ENCODE data around the gene DNAJC5.
A peak's percentile ranks its signal among the peaks of the same experiment; 100 is the strongest.
"Not testable (repeated sequence)": the region's sequence is repeated elsewhere in the genome, so short reads cannot be mapped to it uniquely, and the experiment has no call there.

DNAJC5 gene

DNA sequence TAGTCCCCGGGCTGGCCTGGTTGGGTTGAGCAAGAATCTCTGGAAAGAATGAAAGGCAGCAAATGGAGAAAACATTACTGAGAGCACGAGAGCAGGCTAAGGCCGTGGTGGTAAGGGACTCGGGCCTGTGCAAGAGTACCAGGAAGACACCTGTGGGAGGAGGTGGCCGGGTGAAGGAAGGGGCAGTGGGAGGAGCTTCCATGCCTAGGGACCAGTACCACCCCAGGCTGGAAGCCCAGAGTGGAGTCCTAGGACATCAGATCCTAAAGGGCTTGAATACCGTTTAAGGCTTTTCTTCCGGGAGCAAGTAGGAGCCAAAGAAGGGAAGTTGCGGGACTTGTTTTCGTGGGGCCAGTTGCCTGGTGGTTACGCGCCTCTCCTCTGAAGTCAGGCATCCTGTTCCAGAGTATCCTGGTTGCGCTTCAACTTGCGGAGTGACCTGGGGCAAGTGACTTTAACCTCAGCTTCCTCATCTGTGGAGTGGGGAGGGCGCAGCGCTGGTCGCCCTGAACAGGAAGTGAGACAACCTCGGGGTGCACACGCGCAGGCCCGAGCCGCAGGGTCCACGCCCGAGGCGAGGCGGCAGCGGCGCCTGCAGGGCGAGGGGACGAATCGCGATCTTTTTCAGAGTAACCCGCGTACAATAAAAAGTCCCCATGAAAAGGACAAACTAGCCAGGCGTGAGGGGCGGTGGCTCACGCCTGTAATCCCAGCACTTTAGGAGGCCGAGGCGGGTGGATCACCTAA is 31.0 kb upstream of the DNAJC5 start:
- Histone ChIP-seq H3K9me3 (replicated peaks in 1 of 2; ENCODE audit: control insufficient read depth in 2 of 2, insufficient read depth in 1 of 2, low read depth in 1 of 2, low read length in 2 of 2) (no peaks in the 10 kb centered on the region), H3K4me1 (ENCODE audit: control insufficient read depth in 2 of 2, insufficient read depth in 1 of 2, low read depth in 1 of 2, low read length in 2 of 2) (peaks cover 10 to 14% of the 10 kb centered on the region in 2 donors), H3K23ac (ENCODE audit: low read depth, low read length, poor library complexity) (peak overlapping the region; percentile 99), H3K27me3 (ENCODE audit: control insufficient read depth in 3 of 3, insufficient read depth in 3 of 3, low read depth in 1 of 3, low read length in 3 of 3) (no peaks in the 10 kb centered on the region), H3K4ac (ENCODE audit: low read length) (no peak overlapping the region), H3K27ac (replicated peaks; ENCODE audit: low read length) (peak overlapping the region; percentile 81), H3K4me2 (ENCODE audit: insufficient read depth, low read length, poor library complexity, severe bottlenecking) (peak overlapping the region; percentile 62), H2BK120ac (ENCODE audit: low read depth, low read length) (no peak overlapping the region), H2BK15ac (ENCODE audit: low read length) (no peak overlapping the region), H2AK5ac (ENCODE audit: low read depth, low read length) (peak overlapping the region; percentile 1), H3K9ac (ENCODE audit: low read depth, low read length, poor library complexity) (peak overlapping the region; percentile 70), H2BK5ac (ENCODE audit: low read length) (peak overlapping the region; percentile 35), H3K4me3 (ENCODE audit: low read length in 2 of 2) (peak overlapping the region; percentile 84 to 87), H3K18ac (ENCODE audit: low read length) (peak overlapping the region; percentile 1), H2AFZ (ENCODE audit: low read length) (peak overlapping the region; percentile 92), H4K8ac (ENCODE audit: low read depth, low read length) (peak overlapping the region; percentile 89), H4K91ac (ENCODE audit: low read depth, low read length, poor library complexity) (no peak overlapping the region), H3K36me3 (replicated peaks in 1 of 2; ENCODE audit: control insufficient read depth in 2 of 2, insufficient read depth in 2 of 2, low read length in 2 of 2) (peaks cover 14 to 44% of the 10 kb centered on the region in 2 donors), H3K79me1 (ENCODE audit: low read depth, low read length) (peaks cover 17% of the 10 kb centered on the region), H3K14ac (ENCODE audit: low read length) (no peak overlapping the region), H2BK12ac (ENCODE audit: low read length) (no peak overlapping the region)
- WGBS, 2 donors (ENCODE audit: extremely low coverage in 2 of 2, insufficient read length in 2 of 2, insufficient replicate concordance in 1 of 2), result no CpG with 5 or more reads among the region's 38 CpGs
- peak; percentile 69 for DNase-seq (ENCODE audit: low spot score)

DNA sequence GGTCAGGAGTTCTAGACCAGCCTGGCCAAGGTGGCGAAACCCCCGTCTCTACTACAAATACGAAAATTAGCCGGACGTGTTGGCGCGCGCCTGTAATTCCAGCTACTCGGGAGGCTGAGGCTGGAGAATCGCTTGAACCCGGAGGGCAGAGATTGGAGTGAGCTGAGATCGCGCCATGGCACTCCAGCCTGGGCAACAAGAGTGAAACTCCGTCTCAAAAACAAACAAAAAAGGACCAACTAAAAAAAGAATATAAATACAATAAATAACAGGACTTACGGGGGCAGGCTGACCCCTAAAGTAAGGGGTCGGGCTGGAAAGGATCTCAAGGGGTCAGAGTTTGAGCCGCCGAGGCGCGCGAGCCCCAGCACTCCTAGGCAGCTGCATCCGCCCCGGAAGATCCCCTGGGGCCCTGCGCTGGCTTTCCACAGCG is 30.4 kb upstream of the DNAJC5 start:
- Histone ChIP-seq H2BK12ac (ENCODE audit: low read length) (no peak overlapping the region), H2AFZ (ENCODE audit: low read length) (peak overlapping the region; percentile 92), H3K79me1 (ENCODE audit: low read depth, low read length) (peaks cover 17% of the 10 kb centered on the region), H2BK5ac (ENCODE audit: low read length) (peak overlapping the region; percentile 35), H3K14ac (ENCODE audit: low read length) (no peak overlapping the region), H3K27ac (replicated peaks; ENCODE audit: low read length) (peak overlapping the region; percentile 81), H3K9me3 (replicated peaks in 1 of 2; ENCODE audit: control insufficient read depth in 2 of 2, insufficient read depth in 1 of 2, low read depth in 1 of 2, low read length in 2 of 2) (no peaks in the 10 kb centered on the region), H4K8ac (ENCODE audit: low read depth, low read length) (no peak overlapping the region), H4K91ac (ENCODE audit: low read depth, low read length, poor library complexity) (no peak overlapping the region), H3K18ac (ENCODE audit: low read length) (peak overlapping the region; percentile 93), H3K9ac (ENCODE audit: low read depth, low read length, poor library complexity) (peak overlapping the region; percentile 88), H3K4me3 (ENCODE audit: low read length in 2 of 2) (peak overlapping the region; percentile 84 to 87), H3K4ac (ENCODE audit: low read length) (no peak overlapping the region), H3K4me1 (ENCODE audit: control insufficient read depth in 2 of 2, insufficient read depth in 1 of 2, low read depth in 1 of 2, low read length in 2 of 2) (peaks cover 5 to 8% of the 10 kb centered on the region in 2 donors), H2BK15ac (ENCODE audit: low read length) (no peak overlapping the region), H2AK5ac (ENCODE audit: low read depth, low read length) (peak overlapping the region; percentile 84), H3K23ac (ENCODE audit: low read depth, low read length, poor library complexity) (peak overlapping the region; percentile 99), H3K4me2 (ENCODE audit: insufficient read depth, low read length, poor library complexity, severe bottlenecking) (peak overlapping the region; percentile 62), H2BK120ac (ENCODE audit: low read depth, low read length) (no peak overlapping the region), H3K27me3 (ENCODE audit: control insufficient read depth in 3 of 3, insufficient read depth in 3 of 3, low read depth in 1 of 3, low read length in 3 of 3) (no peaks in the 10 kb centered on the region), H3K36me3 (replicated peaks in 1 of 2; ENCODE audit: control insufficient read depth in 2 of 2, insufficient read depth in 2 of 2, low read length in 2 of 2) (peaks cover 20 to 50% of the 10 kb centered on the region in 2 donors)
- no CpG with 5 or more reads among the region's 25 CpGs for WGBS, 2 donors (ENCODE audit: extremely low coverage in 2 of 2, insufficient read length in 2 of 2, insufficient replicate concordance in 1 of 2)
- no peak for DNase-seq (ENCODE audit: low spot score)

- peaks cover 17% of the 10 kb centered on the region for H3K79me1 ChIP-seq (ENCODE audit: low read depth, low read length)
- peak within 1 kb of the TSS; percentile 90 for H2BK5ac ChIP-seq (ENCODE audit: low read length)
- peak within 1 kb of the TSS; percentile 98 for H4K8ac ChIP-seq (ENCODE audit: low read depth, low read length)
- H3K9ac ChIP-seq (ENCODE audit: low read depth, low read length, poor library complexity), result peak within 1 kb of the TSS; percentile 92
- H2AFZ ChIP-seq (ENCODE audit: low read length), result peak within 1 kb of the TSS; percentile 94
- H3K23ac ChIP-seq (ENCODE audit: low read depth, low read length, poor library complexity), result peak within 1 kb of the TSS; percentile 99
- no peak within 1 kb of the TSS for H4K91ac ChIP-seq (ENCODE audit: low read depth, low read length, poor library complexity)
- H2AK5ac ChIP-seq (ENCODE audit: low read depth, low read length), result peak within 1 kb of the TSS; percentile 84
- H2BK120ac ChIP-seq (ENCODE audit: low read depth, low read length), result no peak within 1 kb of the TSS
- H3K4me3 ChIP-seq (ENCODE audit: low read length in 2 of 2), result peak within 1 kb of the TSS; percentile 87 to 97
- H3K4me1 ChIP-seq (ENCODE audit: control insufficient read depth in 2 of 2, insufficient read depth in 1 of 2, low read depth in 1 of 2, low read length in 2 of 2), result peaks cover 5 to 8% of the 10 kb centered on the region in 2 donors
- H3K4ac ChIP-seq (ENCODE audit: low read length), result peak within 1 kb of the TSS; percentile 2
- H2BK12ac ChIP-seq (ENCODE audit: low read length), result no peak within 1 kb of the TSS
- WGBS, 2 donors (ENCODE audit: extremely low coverage in 2 of 2, insufficient read length in 2 of 2, insufficient replicate concordance in 1 of 2), result no CpG with 5 or more reads among the region's 68 CpGs
- H3K27ac ChIP-seq (replicated peaks; ENCODE audit: low read length), result peak within 1 kb of the TSS; percentile 81
- peak within 1 kb of the TSS; percentile 98 for H3K4me2 ChIP-seq (ENCODE audit: insufficient read depth, low read length, poor library complexity, severe bottlenecking)
- H3K36me3 ChIP-seq (replicated peaks in 1 of 2; ENCODE audit: control insufficient read depth in 2 of 2, insufficient read depth in 2 of 2, low read length in 2 of 2), result peaks cover 24 to 55% of the 10 kb centered on the region in 2 donors
- H3K18ac ChIP-seq (ENCODE audit: low read length), result peak within 1 kb of the TSS; percentile 93
- H3K14ac ChIP-seq (ENCODE audit: low read length), result peak within 1 kb of the TSS; percentile 63
- H2BK15ac ChIP-seq (ENCODE audit: low read length), result peak within 1 kb of the TSS; percentile 43
- no peaks in the 10 kb centered on the region for H3K27me3 ChIP-seq (ENCODE audit: control insufficient read depth in 3 of 3, insufficient read depth in 3 of 3, low read depth in 1 of 3, low read length in 3 of 3)
- no peaks in the 10 kb centered on the region for H3K9me3 ChIP-seq (replicated peaks in 1 of 2; ENCODE audit: control insufficient read depth in 2 of 2, insufficient read depth in 1 of 2, low read depth in 1 of 2, low read length in 2 of 2)
- DNase-seq (ENCODE audit: low spot score), result peak; percentile 96
These were observed 29.8 kb upstream of the DNAJC5 start, which contains the start of gene TPD52L2 for GRCh38 chr20:63864978-63865640. Gene TPD52L2, plus strand, starts transcription at chr20:63865270. Its CDS starts 96 bp downstream, at chr20:63865366.

- not testable (repeated sequence) for H3K14ac ChIP-seq (ENCODE audit: low read length); H2BK12ac ChIP-seq (ENCODE audit: low read length); H3K9me3 ChIP-seq (replicated peaks in 1 of 2; ENCODE audit: control insufficient read depth in 2 of 2, insufficient read depth in 1 of 2, low read depth in 1 of 2, low read length in 2 of 2); H4K91ac ChIP-seq (ENCODE audit: low read depth, low read length, poor library complexity); DNase-seq (ENCODE audit: low spot score); H2BK120ac ChIP-seq (ENCODE audit: low read depth, low read length); H2AFZ ChIP-seq (ENCODE audit: low read length); H3K23ac ChIP-seq (ENCODE audit: low read depth, low read length, poor library complexity); H3K18ac ChIP-seq (ENCODE audit: low read length); H3K4me1 ChIP-seq (ENCODE audit: control insufficient read depth in 2 of 2, insufficient read depth in 1 of 2, low read depth in 1 of 2, low read length in 2 of 2); H3K4ac ChIP-seq (ENCODE audit: low read length); H3K4me2 ChIP-seq (ENCODE audit: insufficient read depth, low read length, poor library complexity, severe bottlenecking); H3K27me3 ChIP-seq (ENCODE audit: control insufficient read depth in 3 of 3, insufficient read depth in 3 of 3, low read depth in 1 of 3, low read length in 3 of 3); H3K4me3 ChIP-seq (ENCODE audit: low read length in 2 of 2); H2AK5ac ChIP-seq (ENCODE audit: low read depth, low read length); H2BK15ac ChIP-seq (ENCODE audit: low read length); H3K27ac ChIP-seq (replicated peaks; ENCODE audit: low read length); H4K8ac ChIP-seq (ENCODE audit: low read depth, low read length); H3K9ac ChIP-seq (ENCODE audit: low read depth, low read length, poor library complexity); H2BK5ac ChIP-seq (ENCODE audit: low read length)
- WGBS, 2 donors (ENCODE audit: extremely low coverage in 2 of 2, insufficient read length in 2 of 2, insufficient replicate concordance in 1 of 2), result no CpG with 5 or more reads among the region's 13 CpGs
- H3K79me1 ChIP-seq (ENCODE audit: low read depth, low read length), result peaks cover 13% of the 10 kb centered on the region
- H3K36me3 ChIP-seq (replicated peaks in 1 of 2; ENCODE audit: control insufficient read depth in 2 of 2, insufficient read depth in 2 of 2, low read length in 2 of 2), result peaks cover 23 to 58% of the 10 kb centered on the region in 2 donors
These were observed 27.9 kb upstream of the DNAJC5 start for GRCh38 chr20:63867042-63867441.
